Upper lobe of right lung (tissue), 1 donor: ENCODE measurements around the gene EXOC1. TPM values are rescaled to one million over a fixed set of nuclear protein-coding genes. Genes with fewer than 3 reads are reported as not detected.

Experiments
- ATAC-seq: fragments of 200-7000 bp; cut with Tn5 transposase; one replicate; pipeline ENCODE4 v1.9.1; 2020; ENCODE audit warnings: mild to moderate bottlenecking, moderate library complexity
- DNase-seq: peaks from one replicate; pipeline ENCODE4 v3.0.0-alpha.2; 2020
- H3K27ac ChIP-seq: fragments of 200-600 bp; one replicate; pipeline ENCODE4 v1.8.0; 2022
- H3K27me3 ChIP-seq: fragments of 200-600 bp; one replicate; pipeline ENCODE4 v1.8.0; 2022; ENCODE audit warnings: mild to moderate bottlenecking
- H3K36me3 ChIP-seq: fragments of 200-600 bp; one replicate; pipeline ENCODE4 v1.8.0; 2022
- H3K4me1 ChIP-seq: fragments of 200-600 bp; one replicate; pipeline ENCODE4 v1.8.0; 2022
- H3K4me3 ChIP-seq: fragments of 200-600 bp; one replicate; pipeline ENCODE4 v1.8.0; 2022; ENCODE audit warnings: mild to moderate bottlenecking
- H3K9me3 ChIP-seq: fragments of 200-600 bp; one replicate; pipeline ENCODE4 v1.8.0; 2022
- CTCF ChIP-seq: fragments of 200-600 bp; IDR thresholded peaks from one replicate; pipeline ENCODE4 v1.8.0; 2022; ENCODE audit warnings: antibody characterized with exemption
- intact Hi-C: fragments of 100-400 bp; cut with DNase I; formaldehyde crosslinking; loops from one replicate; pipeline ENCODE4 v1.11.0; 2022
- total RNA-seq: library from RNA; stranded (reverse); fragmentation: NEBNext Ultra II Directional; extraction: Animal tissue kit (Norgen Biotek cat#: 25700); gene quantifications from one replicate; pipeline ENCODE4 v1.2.1, GENCODE V29; 2021
- donor health status: DM: no; HTN: yes; CAD: no; lungs with severe emphysema.

The EXOC1 gene
- total RNA-seq, 1 donor from 2014 or later = 32.9 TPM

GRCh38 chr4:55892156-55892555, 38.7 kb downstream of the EXOC1 start:
- no peak for ATAC-seq
- no peak for DNase-seq
- Histone ChIP-seq H3K4me3 (no peak overlapping the region), H3K27me3 (no peaks in the 10 kb centered on the region), H3K27ac (no peak overlapping the region), H3K36me3 (peaks cover 57% of the 10 kb centered on the region), H3K4me1 (no peaks in the 10 kb centered on the region), H3K9me3 (no peaks in the 10 kb centered on the region)
- intact Hi-C loops = no loop called here
- TF ChIP-seq CTCF = no peak

GRCh38 chr4:55896622-55897021, 43.2 kb downstream of the EXOC1 start:
- Histone ChIP-seq H3K9me3 (no peaks in the 10 kb centered on the region), H3K27me3 (no peaks in the 10 kb centered on the region), H3K4me3 (no peak overlapping the region), H3K36me3 (peaks cover 73% of the 10 kb centered on the region), H3K4me1 (no peaks in the 10 kb centered on the region), H3K27ac (no peak overlapping the region)
- no peak for TF ChIP-seq CTCF
- intact Hi-C loops = no loop called here
- DNase-seq (no peak), ATAC-seq (no peak)

GRCh38 chr4:55902677-55903076, 49.2 kb downstream of the EXOC1 start:
- TF ChIP-seq CTCF = no peak
- Histone ChIP-seq H3K36me3 (peaks cover 38% of the 10 kb centered on the region), H3K9me3 (no peaks in the 10 kb centered on the region), H3K27me3 (no peaks in the 10 kb centered on the region), H3K27ac (no peak overlapping the region), H3K4me3 (no peak overlapping the region), H3K4me1 (no peaks in the 10 kb centered on the region)
- DNase-seq (no peak), ATAC-seq (no peak)
- intact Hi-C loops = no loop called here

- ATAC-seq = no peak
- H3K36me3 ChIP-seq = peaks cover 29% of the 10 kb centered on the region
- TF ChIP-seq CTCF = no peak
These were observed 50.1 kb downstream of the EXOC1 start for GRCh38 chr4:55903577-55903976.

GRCh38 chr4:55904576-55904975, 51.1 kb downstream of the EXOC1 start:
- TF ChIP-seq CTCF = no peak
- ATAC-seq = no peak
- no peak for DNase-seq
- intact Hi-C loops = no loop called here
- Histone ChIP-seq H3K4me3 (no peak overlapping the region), H3K27ac (no peak overlapping the region), H3K36me3 (peaks cover 28% of the 10 kb centered on the region), H3K4me1 (no peaks in the 10 kb centered on the region), H3K27me3 (no peaks in the 10 kb centered on the region), H3K9me3 (no peaks in the 10 kb centered on the region)

More at GRCh38 chr4:55903577-55903976, 50.1 kb downstream of the EXOC1 start:
- no peak overlapping the region for H3K27ac ChIP-seq
- intact Hi-C loops = no loop called here
- no peaks in the 10 kb centered on the region for H3K4me1 ChIP-seq
- H3K4me3 ChIP-seq = no peak overlapping the region
- no peaks in the 10 kb centered on the region for H3K27me3 ChIP-seq
- no peaks in the 10 kb centered on the region for H3K9me3 ChIP-seq
- DNase-seq = no peak

- H3K4me3 ChIP-seq = no peak overlapping the region
- H3K36me3 ChIP-seq = peaks cover 13% of the 10 kb centered on the region
- DNase-seq = no peak
- no peak for TF ChIP-seq CTCF
- no peak for ATAC-seq
- no peak overlapping the region for H3K27ac ChIP-seq
- no peaks in the 10 kb centered on the region for H3K27me3 ChIP-seq
- intact Hi-C loops = no loop called here
- H3K9me3 ChIP-seq = no peaks in the 10 kb centered on the region
- H3K4me1 ChIP-seq = no peaks in the 10 kb centered on the region
These were observed 52.9 kb downstream of the EXOC1 start for GRCh38 chr4:55906323-55906722.
